WI38 (cell line): ENCODE results near the gene CARHSP1.
"Not testable (repeated sequence)": the region's sequence is repeated elsewhere in the genome, so short reads cannot be mapped to it uniquely, and the experiment has no call there.

Experiments
- H3K4me3 ChIP-seq: 2 replicates; pipeline ENCODE4 v1.5.1; 2011; ENCODE audit warnings: low read depth, mild to moderate bottlenecking, control low read depth, low read length
- TF ChIP-seq, protein P1 (sequence below): IDR thresholded peaks from 2 replicates; pipeline ENCODE4 v1.5.1; 2012; ENCODE audit warnings: low read depth, mild to moderate bottlenecking, control low read depth, low read length

The CARHSP1 gene

GRCh38 chr16:8808009-8808408 is 60.8 kb downstream of the CARHSP1 start:
- TF ChIP-seq, protein P1, sequence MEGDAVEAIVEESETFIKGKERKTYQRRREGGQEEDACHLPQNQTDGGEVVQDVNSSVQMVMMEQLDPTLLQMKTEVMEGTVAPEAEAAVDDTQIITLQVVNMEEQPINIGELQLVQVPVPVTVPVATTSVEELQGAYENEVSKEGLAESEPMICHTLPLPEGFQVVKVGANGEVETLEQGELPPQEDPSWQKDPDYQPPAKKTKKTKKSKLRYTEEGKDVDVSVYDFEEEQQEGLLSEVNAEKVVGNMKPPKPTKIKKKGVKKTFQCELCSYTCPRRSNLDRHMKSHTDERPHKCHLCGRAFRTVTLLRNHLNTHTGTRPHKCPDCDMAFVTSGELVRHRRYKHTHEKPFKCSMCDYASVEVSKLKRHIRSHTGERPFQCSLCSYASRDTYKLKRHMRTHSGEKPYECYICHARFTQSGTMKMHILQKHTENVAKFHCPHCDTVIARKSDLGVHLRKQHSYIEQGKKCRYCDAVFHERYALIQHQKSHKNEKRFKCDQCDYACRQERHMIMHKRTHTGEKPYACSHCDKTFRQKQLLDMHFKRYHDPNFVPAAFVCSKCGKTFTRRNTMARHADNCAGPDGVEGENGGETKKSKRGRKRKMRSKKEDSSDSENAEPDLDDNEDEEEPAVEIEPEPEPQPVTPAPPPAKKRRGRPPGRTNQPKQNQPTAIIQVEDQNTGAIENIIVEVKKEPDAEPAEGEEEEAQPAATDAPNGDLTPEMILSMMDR, result no peak

GRCh38 chr16:8807189-8807588 is 61.6 kb downstream of the CARHSP1 start:
- TF ChIP-seq, protein P1, result no peak
- no peak overlapping the region for H3K4me3 ChIP-seq

More at GRCh38 chr16:8808009-8808408, 60.8 kb downstream of the CARHSP1 start:
- H3K4me3 ChIP-seq, result no peak overlapping the region

GRCh38 chr16:8806272-8806983 is 62.4 kb downstream of the CARHSP1 start:
- H3K4me3 ChIP-seq, result no peak overlapping the region
- TF ChIP-seq, protein P1, result no peak

DNA sequence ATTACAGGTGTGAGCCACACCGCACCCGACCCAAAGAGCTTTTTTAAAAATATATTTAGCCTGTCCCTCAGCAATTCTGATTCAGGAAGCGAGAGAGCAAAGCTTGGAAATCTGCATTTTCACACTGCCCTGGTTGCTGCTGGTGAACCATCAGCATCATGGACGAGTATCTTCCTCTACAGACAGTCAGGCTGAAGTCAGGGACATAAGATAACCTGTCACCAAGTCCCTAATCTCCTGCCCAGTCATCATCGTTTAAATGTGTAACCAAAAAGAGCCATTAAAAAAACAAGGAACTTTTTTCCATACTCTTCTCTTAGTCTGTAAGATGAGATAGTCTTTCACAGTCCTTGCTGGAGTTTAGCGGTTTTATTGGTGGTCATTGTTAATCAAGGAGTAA is 64.5 kb downstream of the CARHSP1 start:
- H3K4me3 ChIP-seq, result no peak overlapping the region
- TF ChIP-seq, protein P1, result no peak

GRCh38 chr16:8803733-8804132 is 65.1 kb downstream of the CARHSP1 start:
- H3K4me3 ChIP-seq, result not testable (repeated sequence)
